Measurements from ENCODE around the gene MBD5. TPM values are rescaled to one million over a fixed set of nuclear protein-coding genes. Genes with fewer than 3 reads are reported as not detected.

The MBD5 gene
- polyA plus RNA-seq, 1 donor (not counting 4 experiments of a cell fraction or from before 2014, with no cell fraction given), result 20.1 TPM

DNA sequence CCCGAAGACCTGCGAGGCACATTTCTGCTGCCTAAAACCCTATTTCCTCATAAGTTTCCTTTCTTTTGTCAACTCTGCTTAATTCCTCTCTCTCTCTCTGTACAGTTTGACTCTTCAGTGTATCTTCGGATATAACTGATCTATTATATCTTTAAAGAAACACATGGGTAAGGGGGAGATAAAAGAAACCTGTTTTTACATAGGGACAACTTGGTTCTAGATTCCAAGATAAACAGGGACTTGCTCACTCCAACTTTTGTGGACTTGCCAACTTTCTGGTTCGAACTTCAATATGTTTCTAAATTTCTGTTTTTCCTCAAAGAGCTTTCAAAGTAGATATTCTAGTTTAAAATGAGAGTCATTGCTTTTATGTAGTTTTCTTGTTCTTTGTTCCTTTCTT lies 441.0 kb downstream of the MBD5 start:
- Histone ChIP-seq H3K4me2 (ENCODE audit: control insufficient read depth, extremely low read depth, insufficient read depth, low read depth, low read length) (no peak overlapping the region), H3K27me3 (ENCODE audit: control insufficient read depth, extremely low read depth, insufficient read depth, low read length) (no peaks in the 10 kb centered on the region), H3K9me1 (ENCODE audit: control insufficient read depth, extremely low read depth, insufficient read depth, low read length) (no peaks in the 10 kb centered on the region), H3K9ac (ENCODE audit: control insufficient read depth, extremely low read depth, insufficient read depth, low read length) (no peak overlapping the region), H3K79me2 (ENCODE audit: control insufficient read depth, insufficient read depth, low read length) (no peaks in the 10 kb centered on the region), H3K9me3 (ENCODE audit: control insufficient read depth, low read depth, low read length) (no peaks in the 10 kb centered on the region), H2AFZ (ENCODE audit: control insufficient read depth, low read length) (no peak overlapping the region), H4K20me1 (ENCODE audit: control insufficient read depth, extremely low read depth, insufficient read depth, low read length) (no peaks in the 10 kb centered on the region), H3K4me1 (ENCODE audit: control insufficient read depth, extremely low read depth, insufficient read depth, low read length) (no peaks in the 10 kb centered on the region), H3K27ac (ENCODE audit: control insufficient read depth, insufficient read depth, low read length) (no peak overlapping the region), H3K4me3 (ENCODE audit: control insufficient read depth in 2 of 3, extremely low read depth in 1 of 3, insufficient read depth in 2 of 3, low read depth in 1 of 3, low read length in 3 of 3) (no peak overlapping the region), H3K36me3 (ENCODE audit: control insufficient read depth in 2 of 2, extremely low read depth in 1 of 2, insufficient read depth in 2 of 2, low read length in 2 of 2) (no peaks in the 10 kb centered on the region)
- dilution Hi-C loops (cut with MboI; ENCODE audit: extremely low pct_ligation_motif_present, low sequenced_read_pairs), result no loop called here
- DNase-seq (ENCODE audit: low read depth, low spot score) (no peak), FAIRE-seq (no peak)
- TF ChIP-seq EZH2 (IDR thresholded peaks at IDR 0.05; ENCODE audit: low read length), result no peak
- TF ChIP-seq, protein P1, sequence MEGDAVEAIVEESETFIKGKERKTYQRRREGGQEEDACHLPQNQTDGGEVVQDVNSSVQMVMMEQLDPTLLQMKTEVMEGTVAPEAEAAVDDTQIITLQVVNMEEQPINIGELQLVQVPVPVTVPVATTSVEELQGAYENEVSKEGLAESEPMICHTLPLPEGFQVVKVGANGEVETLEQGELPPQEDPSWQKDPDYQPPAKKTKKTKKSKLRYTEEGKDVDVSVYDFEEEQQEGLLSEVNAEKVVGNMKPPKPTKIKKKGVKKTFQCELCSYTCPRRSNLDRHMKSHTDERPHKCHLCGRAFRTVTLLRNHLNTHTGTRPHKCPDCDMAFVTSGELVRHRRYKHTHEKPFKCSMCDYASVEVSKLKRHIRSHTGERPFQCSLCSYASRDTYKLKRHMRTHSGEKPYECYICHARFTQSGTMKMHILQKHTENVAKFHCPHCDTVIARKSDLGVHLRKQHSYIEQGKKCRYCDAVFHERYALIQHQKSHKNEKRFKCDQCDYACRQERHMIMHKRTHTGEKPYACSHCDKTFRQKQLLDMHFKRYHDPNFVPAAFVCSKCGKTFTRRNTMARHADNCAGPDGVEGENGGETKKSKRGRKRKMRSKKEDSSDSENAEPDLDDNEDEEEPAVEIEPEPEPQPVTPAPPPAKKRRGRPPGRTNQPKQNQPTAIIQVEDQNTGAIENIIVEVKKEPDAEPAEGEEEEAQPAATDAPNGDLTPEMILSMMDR (optimal IDR thresholded peaks at IDR 0.05 in 1 of 3, IDR thresholded peaks at IDR 0.05 in 1 of 3, conservative IDR thresholded peaks at IDR 0.05 in 1 of 3; ENCODE audit: extremely low read depth in 1 of 3, insufficient read depth in 2 of 3, low read length in 3 of 3), result no peak

DNA sequence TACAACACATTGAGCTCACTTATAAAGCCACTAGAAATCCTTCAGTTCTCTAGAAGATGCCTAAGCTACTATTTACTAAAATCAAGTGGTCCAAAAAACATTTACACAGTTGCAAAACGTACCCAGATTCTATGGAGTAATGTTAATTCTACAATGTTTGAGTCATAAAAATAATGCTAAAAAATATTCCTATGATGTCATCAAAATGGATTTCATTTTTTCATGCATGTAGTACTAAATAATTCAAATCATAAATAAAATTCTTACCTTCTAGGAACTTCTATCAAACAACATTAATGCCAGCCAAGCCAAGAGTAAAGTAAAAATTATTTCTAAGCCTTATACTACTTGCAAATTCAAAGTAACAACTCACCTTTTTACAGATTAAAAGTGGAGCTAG lies 454.7 kb downstream of the MBD5 start:
- Histone ChIP-seq H4K20me1 (ENCODE audit: control insufficient read depth, extremely low read depth, insufficient read depth, low read length) (no peaks in the 10 kb centered on the region), H3K4me1 (ENCODE audit: control insufficient read depth, extremely low read depth, insufficient read depth, low read length) (no peaks in the 10 kb centered on the region), H3K4me3 (ENCODE audit: control insufficient read depth in 2 of 3, extremely low read depth in 1 of 3, insufficient read depth in 2 of 3, low read depth in 1 of 3, low read length in 3 of 3) (no peak overlapping the region), H3K27ac (ENCODE audit: control insufficient read depth, insufficient read depth, low read length) (no peak overlapping the region), H3K27me3 (ENCODE audit: control insufficient read depth, extremely low read depth, insufficient read depth, low read length) (no peaks in the 10 kb centered on the region), H3K36me3 (ENCODE audit: control insufficient read depth in 2 of 2, extremely low read depth in 1 of 2, insufficient read depth in 2 of 2, low read length in 2 of 2) (no peaks in the 10 kb centered on the region), H3K9me3 (ENCODE audit: control insufficient read depth, low read depth, low read length) (no peaks in the 10 kb centered on the region), H3K4me2 (ENCODE audit: control insufficient read depth, extremely low read depth, insufficient read depth, low read depth, low read length) (no peak overlapping the region), H3K79me2 (ENCODE audit: control insufficient read depth, insufficient read depth, low read length) (no peaks in the 10 kb centered on the region), H3K9ac (ENCODE audit: control insufficient read depth, extremely low read depth, insufficient read depth, low read length) (no peak overlapping the region), H2AFZ (ENCODE audit: control insufficient read depth, low read length) (no peak overlapping the region), H3K9me1 (ENCODE audit: control insufficient read depth, extremely low read depth, insufficient read depth, low read length) (no peaks in the 10 kb centered on the region)
- TF ChIP-seq EZH2 (IDR thresholded peaks at IDR 0.05; ENCODE audit: low read length), result no peak
- TF ChIP-seq, protein P1 (optimal IDR thresholded peaks at IDR 0.05 in 1 of 3, IDR thresholded peaks at IDR 0.05 in 1 of 3, conservative IDR thresholded peaks at IDR 0.05 in 1 of 3; ENCODE audit: extremely low read depth in 1 of 3, insufficient read depth in 2 of 3, low read length in 3 of 3), result no peak
- no peak for DNase-seq (ENCODE audit: low read depth, low spot score)
- no peak for FAIRE-seq
- dilution Hi-C loops (cut with MboI; ENCODE audit: extremely low pct_ligation_motif_present, low sequenced_read_pairs), result no loop called here
